HepG2 (cell line): ENCODE data around the gene SLC35F3. TPM values are rescaled to one million over a fixed set of nuclear protein-coding genes. Genes with fewer than 3 reads are reported as not detected.

Experiments
- ARID5B ChIP-seq: IDR thresholded peaks from 2 replicates; pipeline ENCODE4 v1.4.0; 2020; ENCODE audit warnings: mild to moderate bottlenecking, missing genetic modification reagents
- ELF3 ChIP-seq: IDR thresholded peaks from 2 replicates; pipeline ENCODE4 v1.6.1; 2016; ENCODE audit warnings: missing genetic modification reagents, missing compliant biosample characterization
- GABPA ChIP-seq, 2 experiments: IDR thresholded peaks; 2 replicates each; pipeline ENCODE4 v1.6.1; 2011 to 2016; ENCODE audit warnings: low read depth in 2 of 2, low read length in 1 of 2, missing biosample characterization in 1 of 2, missing genetic modification characterization in 1 of 2
- HNRNPLL ChIP-seq: fragments of 200-400 bp; formaldehyde crosslinking; IDR thresholded peaks from 2 replicates; pipeline ENCODE4 v1.6.1; 2017; ENCODE audit warnings: mild to moderate bottlenecking, low read depth, low read length; ENCODE audit not compliant: poor library complexity, severe bottlenecking
- IRF2 ChIP-seq: IDR thresholded peaks from 2 replicates; pipeline ENCODE4 v1.6.1; 2018; ENCODE audit warnings: missing genetic modification reagents, missing compliant biosample characterization
- MEIS1 ChIP-seq: sonication (generic); formaldehyde crosslinking; IDR thresholded peaks from 2 replicates; pipeline ENCODE4 v1.9.0; 2021; ENCODE audit warnings: mild to moderate bottlenecking, missing genetic modification reagents, moderate library complexity, borderline replicate concordance
- MYC ChIP-seq: sonication (generic); formaldehyde crosslinking; IDR thresholded peaks from 2 replicates; pipeline ENCODE4 v1.9.0; 2021; ENCODE audit warnings: missing genetic modification reagents, borderline replicate concordance
- PITX1 ChIP-seq: sonication (generic); formaldehyde crosslinking; IDR thresholded peaks from 2 replicates; pipeline ENCODE4 v1.5.1; 2020; ENCODE audit warnings: mild to moderate bottlenecking, missing genetic modification reagents
- POLR2G ChIP-seq: fragments of 200-400 bp; formaldehyde crosslinking; IDR thresholded peaks from 2 replicates; pipeline ENCODE4 v1.6.1; 2018; ENCODE audit warnings: mild to moderate bottlenecking, low read depth, low read length, moderate library complexity
- RBFOX2 ChIP-seq: fragments of 200-400 bp; formaldehyde crosslinking; IDR thresholded peaks from 2 replicates; pipeline ENCODE4 v1.6.1; 2017; ENCODE audit warnings: low read depth, mild to moderate bottlenecking, low read length
- SKI ChIP-seq: fragments of 450-650 bp; IDR thresholded peaks from one replicate; pipeline ENCODE4 v1.6.1; 2018; ENCODE audit warnings: mild to moderate bottlenecking; ENCODE audit not compliant: partially characterized antibody
- TBX2 ChIP-seq: sonication (generic); formaldehyde crosslinking; IDR thresholded peaks from 2 replicates; pipeline ENCODE4 v1.5.0; 2020; ENCODE audit warnings: missing genetic modification reagents, mild to moderate bottlenecking, borderline replicate concordance
- TFDP2 ChIP-seq: sonication (generic); formaldehyde crosslinking; IDR thresholded peaks from 2 replicates; pipeline ENCODE4 v1.4.0; 2020; ENCODE audit warnings: missing genetic modification reagents
- UBTF ChIP-seq: sonication (generic); formaldehyde crosslinking; IDR thresholded peaks from 2 replicates; pipeline ENCODE4 v1.4.0; 2020; ENCODE audit warnings: mild to moderate bottlenecking, missing genetic modification reagents
- YY1 ChIP-seq: IDR thresholded peaks from 2 replicates; pipeline ENCODE4 v1.6.1; 2011; ENCODE audit warnings: low read length, low read depth, moderate library complexity, mild to moderate bottlenecking; ENCODE audit not compliant: insufficient read depth, insufficient replicate concordance
- ZBTB7B ChIP-seq: sonication (generic); formaldehyde crosslinking; IDR thresholded peaks from 2 replicates; pipeline ENCODE4 v1.4.0; 2020; ENCODE audit warnings: missing genetic modification reagents
- ZNF501 ChIP-seq: sonication (generic); formaldehyde crosslinking; IDR thresholded peaks from 2 replicates; pipeline ENCODE4 v1.5.1; 2020; ENCODE audit warnings: mild to moderate bottlenecking, moderate library complexity, missing genetic modification reagents
- polyA plus RNA-seq, 8 experiments: library from polyadenylated mRNA; depleted of rRNA in 3 of 8; stranded (reverse) in 7 of 8; unstranded in 1 of 8; fragments of >200 nt; fragmentation: Illumina TruSeq in 4 of 8; extraction: Trizol in 4 of 8; gene quantifications; 2 replicates each; pipeline versions ENCODE4 v1.2.1 to v1.2.3, GENCODE V29; 2011 to 2016; ENCODE audit warnings: low read depth in 4 of 8, missing spikeins in 1 of 8, mixed read lengths in 1 of 8; ENCODE audit not compliant: insufficient read depth in 1 of 8
- total RNA-seq, 5 experiments: library from RNA; depleted of rRNA; stranded (reverse); fragments of >200 nt; fragmentation: Illumina TruSeq; extraction: Trizol; gene quantifications; 2 replicates each; pipeline ENCODE4 v1.2.3, GENCODE V29; 2016; ENCODE audit warnings: low read depth in 1 of 5
- TF ChIP-seq, protein P1 (sequence below): IDR thresholded peaks from 2 replicates; pipeline ENCODE4 v1.6.1; 2016; ENCODE audit warnings: mild to moderate bottlenecking
- TF ChIP-seq, protein P2 (sequence below): IDR thresholded peaks from 2 replicates; pipeline ENCODE4 v1.6.1; 2016; ENCODE audit warnings: mild to moderate bottlenecking, missing biosample characterization, missing genetic modification reagents

Gene SLC35F3
- total and polyA plus RNA-seq, 2 of the 13 experiments (the other 11 are each of a cell fraction or from before 2014, with no cell fraction given), result not detected

GRCh38 chr1:234356615-234357269 lies 452.3 kb downstream of the SLC35F3 start (continued):
- peak; percentile 37; the same call in 1 of the 2 replicates for TF ChIP-seq UBTF (CRISPR knock-in tag)
- 0 out of 2 replicates have a peak, but pooled peaks have one; percentile 42 for TF ChIP-seq ZNF501 (CRISPR knock-in tag)
- TF ChIP-seq ZBTB7B (CRISPR knock-in tag), result peak; percentile 55; the same call in 1 of the 2 replicates
- TF ChIP-seq, protein P1, sequence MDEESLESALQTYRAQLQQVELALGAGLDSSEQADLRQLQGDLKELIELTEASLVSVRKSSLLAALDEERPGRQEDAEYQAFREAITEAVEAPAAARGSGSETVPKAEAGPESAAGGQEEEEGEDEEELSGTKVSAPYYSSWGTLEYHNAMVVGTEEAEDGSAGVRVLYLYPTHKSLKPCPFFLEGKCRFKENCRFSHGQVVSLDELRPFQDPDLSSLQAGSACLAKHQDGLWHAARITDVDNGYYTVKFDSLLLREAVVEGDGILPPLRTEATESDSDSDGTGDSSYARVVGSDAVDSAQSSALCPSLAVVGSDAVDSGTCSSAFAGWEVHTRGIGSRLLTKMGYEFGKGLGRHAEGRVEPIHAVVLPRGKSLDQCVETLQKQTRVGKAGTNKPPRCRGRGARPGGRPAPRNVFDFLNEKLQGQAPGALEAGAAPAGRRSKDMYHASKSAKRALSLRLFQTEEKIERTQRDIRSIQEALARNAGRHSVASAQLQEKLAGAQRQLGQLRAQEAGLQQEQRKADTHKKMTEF (CRISPR knock-in tag), result 0 out of 2 replicates have a peak, but pooled peaks have one; percentile 22
- peak; percentile 28 for TF ChIP-seq SKI
- peak; percentile 37 for TF ChIP-seq MYC (CRISPR knock-in tag)
- peak; percentile 51; the same call in 1 of the 2 replicates for TF ChIP-seq TBX2
- TF ChIP-seq MEIS1 (CRISPR knock-in tag), result peak; percentile 34; the same call in 1 of the 2 replicates
- 0 out of 2 replicates have a peak, but pooled peaks have one; percentile 32 for TF ChIP-seq ELF3 (CRISPR knock-in tag)
- TF ChIP-seq PITX1, result 0 out of 2 replicates have a peak, but pooled peaks have one; percentile 33
- peak; percentile 75 for TF ChIP-seq RBFOX2
- peak; percentile 62 for TF ChIP-seq TFDP2
- peak; percentile 44 for TF ChIP-seq GABPA (IDR thresholded peaks at IDR 0.05; ENCODE audit: low read depth, low read length)
- TF ChIP-seq GABPA (CRISPR knock-in tag; IDR thresholded peaks at IDR 0.05; ENCODE audit: low read depth), result peak; percentile 79
- TF ChIP-seq IRF2 (CRISPR knock-in tag), result 0 out of 2 replicates have a peak, but pooled peaks have one; percentile 18
- TF ChIP-seq HNRNPLL, result peak; percentile 94
- peak; percentile 73 for TF ChIP-seq POLR2G
- TF ChIP-seq YY1, result peak; percentile 45
- 0 out of 2 replicates have a peak, but pooled peaks have one; percentile 17 for TF ChIP-seq ARID5B
- TF ChIP-seq, protein P2, sequence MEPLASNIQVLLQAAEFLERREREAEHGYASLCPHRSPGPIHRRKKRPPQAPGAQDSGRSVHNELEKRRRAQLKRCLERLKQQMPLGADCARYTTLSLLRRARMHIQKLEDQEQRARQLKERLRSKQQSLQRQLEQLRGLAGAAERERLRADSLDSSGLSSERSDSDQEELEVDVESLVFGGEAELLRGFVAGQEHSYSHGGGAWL, result 0 out of 2 replicates have a peak, but pooled peaks have one; percentile 35
